Measurements from ENCODE around the gene IDE.
"Not testable (repeated sequence)": the region's sequence is repeated elsewhere in the genome, so short reads cannot be mapped to it uniquely, and the experiment has no call there.

Gene IDE

GRCh38 chr10:92413519-92413918, 160.4 kb downstream of the IDE start:
- DNase-seq = no peak

DNA sequence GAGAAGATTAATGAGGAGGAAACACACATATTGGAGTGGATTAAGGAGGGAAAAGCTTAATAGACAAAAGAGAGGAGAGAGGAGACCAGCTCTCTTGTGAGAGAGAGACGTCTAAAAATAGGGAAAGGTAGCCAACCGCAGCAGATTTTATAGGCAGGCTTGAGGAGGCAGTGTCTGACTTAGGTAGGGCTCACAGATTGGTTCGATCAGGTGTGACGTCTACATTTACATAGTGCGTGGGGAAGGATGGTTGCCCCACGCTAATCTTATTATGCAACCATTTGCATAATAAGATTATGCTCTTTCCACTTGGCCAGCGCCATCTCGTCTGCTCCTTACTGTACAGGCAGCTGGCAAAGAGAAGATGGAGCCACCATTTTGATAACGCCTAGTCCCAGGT, 160.9 kb downstream of the IDE start:
- no peak for DNase-seq

DNA sequence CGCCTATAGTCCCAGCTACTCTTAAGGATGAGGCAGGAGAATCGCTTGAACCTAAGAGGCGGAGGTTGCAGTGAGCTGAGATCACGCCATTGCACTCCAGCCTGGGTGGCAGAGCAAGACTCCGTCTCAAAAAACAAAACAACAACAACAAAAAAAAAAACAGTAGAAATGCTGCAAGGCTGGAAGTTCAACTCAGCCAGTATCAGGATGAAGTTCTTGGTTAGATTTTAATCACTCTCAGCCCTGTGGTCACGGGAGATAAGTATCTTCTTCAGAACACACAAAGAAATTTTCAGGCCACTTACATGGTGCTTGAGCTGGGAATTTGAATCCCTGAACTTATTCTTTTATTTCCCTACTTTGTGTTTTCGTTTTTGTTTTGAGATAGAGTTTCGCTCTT, 162.5 kb downstream of the IDE start:
- no peak for DNase-seq

DNA sequence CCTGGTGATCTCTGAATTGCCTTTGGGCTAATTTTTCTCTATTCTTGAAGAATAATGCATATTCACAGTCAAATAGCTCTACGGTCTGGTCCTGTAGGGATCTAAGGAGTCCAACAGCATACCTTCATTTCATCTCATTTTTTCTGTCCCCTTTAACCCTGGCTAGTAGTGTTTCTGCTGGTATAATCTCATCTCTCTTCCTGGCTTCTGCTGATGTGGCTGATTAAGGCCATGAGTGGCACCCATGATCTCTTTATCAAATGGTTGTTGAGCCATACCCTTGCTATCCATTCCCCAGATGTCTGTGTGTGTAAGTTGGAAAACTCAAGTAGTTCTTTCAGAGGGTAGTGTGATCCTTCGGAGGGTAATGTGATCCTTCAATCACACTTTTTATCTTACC, 163.4 kb downstream of the IDE start:
- DNase-seq = no peak

GRCh38 chr10:92408017-92408361, 165.9 kb downstream of the IDE start:
- no peak for DNase-seq

- DNase-seq = no peak
Observed at GRCh38 chr10:92407305-92408016, 166.4 kb downstream of the IDE start.

GRCh38 chr10:92405419-92405924, 168.4 kb downstream of the IDE start:
- no peak for DNase-seq

DNA sequence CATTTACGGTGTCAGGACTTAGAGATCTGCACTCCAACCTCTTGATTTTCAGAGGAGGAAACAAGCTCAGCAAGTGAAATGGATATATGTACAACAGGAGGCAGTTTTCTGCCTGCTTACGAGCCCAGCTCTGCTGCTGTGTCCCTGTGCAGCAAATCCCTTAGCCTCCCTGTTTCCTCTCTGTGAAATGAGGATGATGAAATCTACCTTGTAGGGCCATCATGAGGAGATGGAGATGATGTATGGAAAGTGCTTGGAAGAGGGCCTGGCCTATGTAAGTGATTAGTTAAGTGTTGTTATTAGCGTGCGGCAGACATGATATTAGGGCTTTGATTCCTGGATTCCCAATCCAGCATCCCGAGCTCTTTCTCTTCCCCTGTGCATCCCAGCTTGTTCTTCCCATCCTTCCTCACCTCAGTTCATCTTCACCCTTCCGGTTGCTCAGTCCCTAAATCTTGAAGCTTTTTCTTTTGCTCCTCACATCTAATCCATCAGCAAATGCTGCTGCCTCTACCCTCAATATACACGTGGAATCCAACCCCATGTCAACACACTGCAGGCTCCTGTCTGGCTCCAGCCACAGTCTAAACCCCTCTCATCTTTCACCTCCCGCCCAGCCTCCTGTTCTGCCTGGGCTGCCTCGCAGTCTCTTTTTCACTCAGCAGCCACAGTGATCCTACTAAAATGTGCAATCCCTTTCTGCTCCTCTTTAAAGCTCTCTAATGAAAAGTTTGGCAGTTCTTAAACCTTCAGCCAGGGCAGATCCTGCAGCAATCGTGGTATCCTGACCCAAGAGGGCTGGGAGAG, 169.1 kb downstream of the IDE start:
- no peak for DNase-seq

- DNase-seq = not testable (repeated sequence)
Observed at GRCh38 chr10:92402234-92402633, 171.7 kb downstream of the IDE start.
